Measurements from ENCODE around the gene PGBD1. TPM values are rescaled to one million over a fixed set of nuclear protein-coding genes. Genes with fewer than 3 reads are reported as not detected.
A peak's percentile ranks its signal among the peaks of the same experiment; 100 is the strongest.

Gene PGBD1
- total RNA-seq, 3 donors from 2014 or later (not counting 1 experiment from before 2014, with no cell fraction given): 1.1 to 1.5 (median 1.1) TPM

DNA sequence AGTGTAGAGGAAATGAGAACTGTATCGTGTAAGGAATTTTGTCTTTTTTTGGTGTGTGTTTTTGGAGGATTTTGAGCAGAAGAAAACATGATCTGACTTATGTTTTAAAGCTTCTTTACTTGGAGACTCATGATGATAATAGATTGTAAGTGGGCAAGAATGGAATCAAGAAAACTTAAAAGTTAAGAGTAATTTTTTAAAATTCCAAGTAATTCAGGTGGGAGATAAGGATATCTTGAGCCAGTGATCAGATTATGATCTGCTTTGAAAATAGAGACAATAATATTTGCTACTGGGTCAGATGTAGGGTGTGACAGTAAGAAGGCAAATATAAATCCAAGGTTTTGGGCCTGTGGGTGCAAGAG, 13.7 kb upstream of the PGBD1 start:
- ATAC-seq: no peak
- Mint-ChIP-seq H3K4me3 (no peak overlapping the region), H3K27me3 (ENCODE audit: low read depth in 2 of 2) (peaks cover 5 to 25% of the 10 kb centered on the region in 2 donors), H3K9me3 (no peaks in the 10 kb centered on the region), H3K27ac (no peak overlapping the region), H3K4me1 (no peaks in the 10 kb centered on the region), H3K36me3 (peaks cover 5% of the 10 kb centered on the region)
- TF ChIP-seq, protein P1, sequence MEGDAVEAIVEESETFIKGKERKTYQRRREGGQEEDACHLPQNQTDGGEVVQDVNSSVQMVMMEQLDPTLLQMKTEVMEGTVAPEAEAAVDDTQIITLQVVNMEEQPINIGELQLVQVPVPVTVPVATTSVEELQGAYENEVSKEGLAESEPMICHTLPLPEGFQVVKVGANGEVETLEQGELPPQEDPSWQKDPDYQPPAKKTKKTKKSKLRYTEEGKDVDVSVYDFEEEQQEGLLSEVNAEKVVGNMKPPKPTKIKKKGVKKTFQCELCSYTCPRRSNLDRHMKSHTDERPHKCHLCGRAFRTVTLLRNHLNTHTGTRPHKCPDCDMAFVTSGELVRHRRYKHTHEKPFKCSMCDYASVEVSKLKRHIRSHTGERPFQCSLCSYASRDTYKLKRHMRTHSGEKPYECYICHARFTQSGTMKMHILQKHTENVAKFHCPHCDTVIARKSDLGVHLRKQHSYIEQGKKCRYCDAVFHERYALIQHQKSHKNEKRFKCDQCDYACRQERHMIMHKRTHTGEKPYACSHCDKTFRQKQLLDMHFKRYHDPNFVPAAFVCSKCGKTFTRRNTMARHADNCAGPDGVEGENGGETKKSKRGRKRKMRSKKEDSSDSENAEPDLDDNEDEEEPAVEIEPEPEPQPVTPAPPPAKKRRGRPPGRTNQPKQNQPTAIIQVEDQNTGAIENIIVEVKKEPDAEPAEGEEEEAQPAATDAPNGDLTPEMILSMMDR (IDR thresholded peaks at IDR 0.05): no peak
- H3K27ac ChIP-seq (ENCODE audit: low read length): peak overlapping the region; percentile 90
- WGBS (ENCODE audit: insufficient coverage): 5% methylated on average over 1 of the region's 1 CpG
- H3K36me3 ChIP-seq (ENCODE audit: control insufficient read depth, insufficient read depth, low read length): peaks cover 8% of the 10 kb centered on the region
- no peak for DNase-seq
- no peaks in the 10 kb centered on the region for H3K9me3 ChIP-seq (ENCODE audit: control insufficient read depth, insufficient read depth, low read length)
- H3K4me3 ChIP-seq (ENCODE audit: low read length): peak overlapping the region; percentile 100
- intact Hi-C loops (cut with micrococcal nuclease): loop anchor here (1.0 to 5.0 kb wide), 5 partner anchors 15 to 145 kb away; partner anchors contain the start of genes ZKSCAN4 and ZSCAN16
- no peaks in the 10 kb centered on the region for H3K27me3 ChIP-seq (ENCODE audit: control insufficient read depth, insufficient read depth, low read length)
- H3K4me1 ChIP-seq (ENCODE audit: control insufficient read depth, insufficient read depth, low read length): peaks cover 6% of the 10 kb centered on the region

DNA sequence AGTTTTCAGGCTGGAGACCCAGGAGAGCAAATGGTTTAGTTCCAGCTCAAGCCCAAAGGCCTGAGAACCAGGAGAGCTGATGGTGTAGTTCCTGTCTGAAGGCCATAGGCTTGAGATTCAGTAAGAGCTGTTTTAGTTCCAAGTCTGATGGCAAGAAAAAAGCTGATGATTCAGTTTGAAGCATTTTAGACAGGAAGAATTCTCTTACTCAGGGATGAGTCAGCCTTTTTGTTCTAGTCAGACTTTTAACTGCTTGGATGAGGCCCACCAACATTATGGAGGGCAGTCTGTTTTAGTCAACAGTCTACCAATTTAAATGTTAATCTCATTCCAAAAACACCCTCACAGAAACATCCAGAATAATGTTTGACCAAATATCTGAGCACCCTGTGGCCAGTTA, 11.9 kb upstream of the PGBD1 start:
- H3K27ac Mint-ChIP-seq: no peak overlapping the region

DNA sequence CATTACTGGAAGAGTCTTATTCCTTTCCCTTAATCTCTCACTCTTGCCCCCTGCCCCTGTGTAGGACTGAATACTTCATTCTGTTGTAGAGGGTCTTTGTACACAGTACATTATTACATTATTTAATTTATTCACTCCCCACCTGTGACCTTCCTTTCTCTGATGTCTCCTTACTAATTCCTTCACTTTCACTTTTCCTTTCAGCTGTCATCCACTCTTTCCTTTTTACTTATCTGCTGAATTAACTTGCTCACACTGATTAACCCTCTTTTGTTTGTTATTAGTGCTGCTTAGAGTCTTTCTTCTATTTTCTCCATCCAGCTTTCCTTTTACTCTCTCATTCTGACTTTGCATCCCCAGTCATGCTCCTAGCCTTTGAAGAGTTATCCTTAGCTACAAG, 6.5 kb upstream of the PGBD1 start:
- no peaks in the 10 kb centered on the region for H3K9me3 ChIP-seq (ENCODE audit: control insufficient read depth, insufficient read depth, low read length)
- Mint-ChIP-seq H3K4me3 (no peak overlapping the region), H3K27ac (peak overlapping the region in 1 of 2 donors; percentile 24), H3K36me3 (peaks cover 28% of the 10 kb centered on the region), H3K9me3 (no peaks in the 10 kb centered on the region), H3K4me1 (peaks cover 0 to 6% of the 10 kb centered on the region in 2 donors), H3K27me3 (ENCODE audit: low read depth in 2 of 2) (no peaks in the 10 kb centered on the region)
- DNase-seq: no peak
- H3K4me3 ChIP-seq (ENCODE audit: low read length): no peak overlapping the region
- TF ChIP-seq, protein P1 (IDR thresholded peaks at IDR 0.05): no peak
- H3K27ac ChIP-seq (ENCODE audit: low read length): no peak overlapping the region
- intact Hi-C loops (cut with micrococcal nuclease): no loop called here
- no peaks in the 10 kb centered on the region for H3K27me3 ChIP-seq (ENCODE audit: control insufficient read depth, insufficient read depth, low read length)
- no peak for ATAC-seq
- peaks cover 53% of the 10 kb centered on the region for H3K36me3 ChIP-seq (ENCODE audit: control insufficient read depth, insufficient read depth, low read length)
- no peaks in the 10 kb centered on the region for H3K4me1 ChIP-seq (ENCODE audit: control insufficient read depth, insufficient read depth, low read length)

More for the DNA sequence above, 11.9 kb upstream of the PGBD1 start:
- Mint-ChIP-seq H3K4me3 (no peak overlapping the region), H3K27me3 (ENCODE audit: low read depth in 2 of 2) (peaks cover 2 to 7% of the 10 kb centered on the region in 2 donors), H3K9me3 (no peaks in the 10 kb centered on the region), H3K4me1 (no peaks in the 10 kb centered on the region), H3K36me3 (peaks cover 14% of the 10 kb centered on the region)
- no peaks in the 10 kb centered on the region for H3K27me3 ChIP-seq (ENCODE audit: control insufficient read depth, insufficient read depth, low read length)
- peaks cover 23% of the 10 kb centered on the region for H3K36me3 ChIP-seq (ENCODE audit: control insufficient read depth, insufficient read depth, low read length)
- no peaks in the 10 kb centered on the region for H3K9me3 ChIP-seq (ENCODE audit: control insufficient read depth, insufficient read depth, low read length)
- intact Hi-C loops (cut with micrococcal nuclease): loop anchor here (5.0 kb wide), 2 partner anchors 52 to 147 kb away; partner anchors contain the start of gene ZSCAN16
- DNase-seq (no peak), ATAC-seq (no peak)
- TF ChIP-seq, protein P1 (IDR thresholded peaks at IDR 0.05): no peak
- H3K4me3 ChIP-seq (ENCODE audit: low read length): no peak overlapping the region
- H3K27ac ChIP-seq (ENCODE audit: low read length): no peak overlapping the region
- H3K4me1 ChIP-seq (ENCODE audit: control insufficient read depth, insufficient read depth, low read length): peaks cover 6% of the 10 kb centered on the region

DNA sequence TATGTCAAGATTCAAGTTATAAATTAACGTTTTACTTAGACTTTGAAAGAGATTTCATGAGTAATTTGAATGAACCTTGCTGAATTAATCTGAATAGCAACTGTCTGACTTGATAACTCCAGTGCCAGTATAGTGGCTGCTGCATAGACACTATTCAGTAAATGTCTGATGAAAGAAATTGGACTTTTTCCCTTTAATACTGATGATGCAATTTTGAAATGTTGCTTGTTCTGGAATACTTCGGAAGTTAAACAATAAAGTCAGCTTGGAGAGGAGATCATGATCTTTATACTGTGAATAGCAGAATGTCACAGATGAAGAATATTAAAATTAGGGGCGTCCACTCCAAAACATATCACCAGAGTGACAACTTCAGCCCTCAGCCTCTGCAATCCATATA, 3.6 kb upstream of the PGBD1 start:
- Mint-ChIP-seq H3K9me3 (no peaks in the 10 kb centered on the region), H3K36me3 (peaks cover 29% of the 10 kb centered on the region), H3K4me3 (no peak overlapping the region), H3K27ac (no peak overlapping the region), H3K27me3 (ENCODE audit: low read depth in 2 of 2) (peaks cover 11 to 12% of the 10 kb centered on the region in 2 donors), H3K4me1 (peaks cover 8 to 14% of the 10 kb centered on the region in 2 donors)
- WGBS (ENCODE audit: insufficient coverage): 96% methylated on average over 3 of the region's 3 CpGs
- H3K27me3 ChIP-seq (ENCODE audit: control insufficient read depth, insufficient read depth, low read length): peaks cover 10% of the 10 kb centered on the region
- DNase-seq (no peak), ATAC-seq (no peak)
- peaks cover 9% of the 10 kb centered on the region for H3K4me1 ChIP-seq (ENCODE audit: control insufficient read depth, insufficient read depth, low read length)
- H3K9me3 ChIP-seq (ENCODE audit: control insufficient read depth, insufficient read depth, low read length): no peaks in the 10 kb centered on the region
- intact Hi-C loops (cut with micrococcal nuclease): no loop called here
- no peak overlapping the region for H3K27ac ChIP-seq (ENCODE audit: low read length)
- TF ChIP-seq, protein P1 (IDR thresholded peaks at IDR 0.05): no peak
- no peak overlapping the region for H3K4me3 ChIP-seq (ENCODE audit: low read length)
- peaks cover 45% of the 10 kb centered on the region for H3K36me3 ChIP-seq (ENCODE audit: control insufficient read depth, insufficient read depth, low read length)
